Stimulated activated CD8-positive, alpha-beta memory T cell treated with anti-CD3 and anti-CD28 coated beads, Interleukin-15, amount 100 ng/mL, for 48 hours (primary cell): ENCODE results near the gene ADCY5.

Source experiments
- DNase-seq, 2 donors: peaks; one replicate each; pipeline ENCODE4 v3.0.0-alpha.2; 2020; ENCODE audit warnings: low read depth in 2 of 2

Gene ADCY5

GRCh38 chr3:123301331-123302184, 147.3 kb downstream of the ADCY5 start:
- DNase-seq, result no peak

DNA sequence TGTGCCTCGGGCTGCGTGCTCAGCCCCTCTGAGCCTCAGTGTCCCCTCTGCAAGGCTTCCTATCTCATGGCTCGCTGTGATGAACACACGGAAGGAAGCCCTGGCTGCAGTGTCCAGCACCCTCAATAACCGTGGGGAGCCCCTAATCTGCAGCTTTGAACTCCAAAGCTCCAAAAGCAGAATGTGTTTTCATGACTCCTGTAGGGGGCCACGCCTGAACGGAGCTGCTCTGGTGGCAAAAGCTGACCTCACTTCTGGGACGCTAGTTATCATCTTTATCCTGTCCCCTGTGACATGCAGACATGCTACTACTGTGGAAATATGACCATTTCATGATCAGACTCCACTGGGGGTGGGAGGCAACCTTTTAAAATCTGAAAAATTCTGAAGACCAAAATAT, 148.3 kb downstream of the ADCY5 start:
- DNase-seq, result no peak

GRCh38 chr3:123300056-123300455, 148.8 kb downstream of the ADCY5 start:
- DNase-seq, result no peak

DNA sequence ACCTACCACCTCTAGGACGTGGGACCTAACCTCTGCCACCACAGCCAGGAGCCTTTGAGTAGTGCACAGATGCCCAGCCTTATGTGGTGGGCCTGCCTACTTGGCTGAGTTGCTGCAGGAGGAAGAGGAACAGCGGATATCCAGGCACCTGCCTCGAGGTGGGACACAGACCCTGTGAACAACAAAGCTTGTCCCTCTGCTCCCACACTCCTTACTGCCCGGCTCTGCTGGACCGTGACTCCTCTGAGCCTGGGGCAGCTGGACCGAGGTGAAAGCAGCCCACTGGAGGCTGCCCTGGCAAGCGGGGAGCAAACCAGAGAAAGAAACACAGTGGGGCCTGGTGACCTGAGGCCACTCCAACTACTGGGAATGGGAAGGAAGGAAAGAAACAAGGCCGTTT, 149.3 kb downstream of the ADCY5 start:
- no peak for DNase-seq

- no peak for DNase-seq
These were observed 150.0 kb downstream of the ADCY5 start for GRCh38 chr3:123298903-123299302.

- no peak for DNase-seq
These were observed 151.3 kb downstream of the ADCY5 start for GRCh38 chr3:123297627-123297899.

GRCh38 chr3:123296836-123297626, 151.9 kb downstream of the ADCY5 start:
- DNase-seq, result no peak

DNA sequence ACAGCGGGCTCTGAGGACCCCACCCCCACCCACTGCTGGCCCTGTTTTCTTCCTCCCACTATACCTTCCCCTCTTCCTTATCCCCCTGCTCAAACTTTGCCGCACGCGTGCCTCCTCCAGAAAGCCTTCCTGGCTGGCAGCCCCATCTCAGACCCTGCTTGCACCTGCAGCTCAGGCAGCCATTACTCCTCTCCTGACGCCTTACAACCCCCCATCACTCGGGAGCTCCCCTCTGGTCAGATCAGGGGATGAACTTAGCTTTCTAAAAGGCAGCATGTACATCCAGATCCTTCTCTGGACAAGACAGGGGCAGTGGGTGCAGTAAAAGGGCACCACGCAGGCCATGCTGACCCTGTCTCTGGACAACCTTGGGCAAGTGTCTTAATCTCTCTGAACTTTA, 152.6 kb downstream of the ADCY5 start:
- no peak for DNase-seq

GRCh38 chr3:123295901-123296250, 153.0 kb downstream of the ADCY5 start:
- DNase-seq, result no peak

DNA sequence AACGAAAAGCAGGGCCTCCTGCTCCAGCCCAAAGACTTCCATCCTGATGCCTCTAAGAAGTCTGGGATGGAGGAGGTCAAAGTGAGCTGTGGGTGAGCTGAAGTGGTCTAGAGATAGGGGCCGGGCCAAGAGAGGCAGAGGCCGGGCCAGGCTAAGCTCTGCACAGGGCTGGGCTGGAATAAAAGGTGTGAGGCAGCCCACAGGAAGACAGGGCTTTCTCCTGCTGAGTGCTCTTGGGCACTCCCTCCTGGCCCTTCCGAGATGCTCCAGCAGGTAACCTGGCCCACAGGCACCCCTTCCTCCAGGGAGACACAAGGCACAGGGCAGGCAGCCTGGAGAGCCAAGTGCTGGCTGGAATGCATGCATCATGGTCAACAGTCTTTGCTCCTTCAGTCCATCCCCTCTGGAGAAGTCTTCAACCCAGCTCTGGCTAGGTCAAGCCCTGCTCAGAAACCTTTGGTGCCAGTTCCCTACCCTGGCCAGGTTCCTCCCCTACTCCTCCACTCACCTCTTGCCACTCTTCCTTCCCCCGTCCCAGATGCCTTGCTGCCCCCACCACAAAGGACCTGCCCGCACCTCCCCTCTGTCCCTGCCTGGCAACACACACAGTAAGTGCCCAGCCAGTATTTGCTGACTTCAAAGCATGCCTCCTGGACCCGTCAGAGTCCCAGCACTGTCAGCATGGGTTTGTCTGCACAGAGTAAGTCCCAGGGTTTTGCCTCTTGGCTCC, 153.6 kb downstream of the ADCY5 start:
- DNase-seq, result no peak

GRCh38 chr3:123294296-123294938, 154.5 kb downstream of the ADCY5 start:
- no peak for DNase-seq

DNA sequence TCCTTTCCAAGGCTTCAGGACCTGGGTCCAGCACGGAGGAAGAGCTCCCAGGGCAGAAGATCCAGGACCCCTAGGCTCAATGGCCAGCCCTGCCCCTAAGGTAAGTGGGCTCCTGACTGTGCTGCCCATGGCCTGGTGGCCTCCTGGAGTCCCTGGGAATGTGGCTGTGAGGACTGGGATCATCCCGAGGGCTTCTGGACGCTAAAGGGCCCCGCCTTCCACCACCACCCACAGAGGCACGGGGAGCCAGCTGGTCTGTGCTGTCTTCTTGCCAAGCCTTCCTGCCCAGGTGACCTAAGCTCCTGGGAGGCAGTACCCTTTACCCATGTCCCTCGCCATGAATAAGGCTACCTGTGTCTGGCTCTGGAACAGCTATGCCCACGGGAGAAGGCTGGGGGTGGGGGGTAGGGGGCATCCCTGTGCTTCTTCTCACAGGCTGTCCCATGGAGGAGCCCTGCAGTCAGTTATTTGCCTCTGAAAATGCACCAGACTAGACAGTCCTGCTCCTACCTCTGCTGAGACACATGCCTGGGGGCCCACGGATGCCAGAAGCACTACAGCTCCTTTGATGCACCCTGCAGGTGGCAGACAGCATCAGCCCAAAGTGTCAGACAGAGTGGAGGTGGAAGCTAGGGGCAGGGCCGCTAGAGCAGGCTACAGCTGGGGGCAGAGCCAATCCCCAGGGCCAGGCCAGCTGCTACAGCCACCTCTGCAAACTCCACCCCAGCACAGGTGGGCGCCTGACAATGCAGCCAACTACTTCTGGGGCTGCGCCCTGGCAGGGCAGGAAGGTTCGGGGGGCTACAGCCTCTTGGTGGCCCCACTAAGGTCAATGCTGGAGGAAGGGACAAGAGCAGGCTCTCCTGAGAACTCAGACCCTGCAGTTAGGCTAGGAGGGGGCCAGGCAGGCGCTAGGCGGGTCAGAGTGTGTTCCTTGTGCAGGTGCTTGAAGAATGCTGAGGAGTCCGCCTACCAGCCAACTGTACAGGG, 156.3 kb downstream of the ADCY5 start:
- DNase-seq, result no peak

- DNase-seq, result no peak
These were observed 157.5 kb downstream of the ADCY5 start for GRCh38 chr3:123291404-123291803.

GRCh38 chr3:123290962-123291361, 157.9 kb downstream of the ADCY5 start:
- DNase-seq, result no peak

DNA sequence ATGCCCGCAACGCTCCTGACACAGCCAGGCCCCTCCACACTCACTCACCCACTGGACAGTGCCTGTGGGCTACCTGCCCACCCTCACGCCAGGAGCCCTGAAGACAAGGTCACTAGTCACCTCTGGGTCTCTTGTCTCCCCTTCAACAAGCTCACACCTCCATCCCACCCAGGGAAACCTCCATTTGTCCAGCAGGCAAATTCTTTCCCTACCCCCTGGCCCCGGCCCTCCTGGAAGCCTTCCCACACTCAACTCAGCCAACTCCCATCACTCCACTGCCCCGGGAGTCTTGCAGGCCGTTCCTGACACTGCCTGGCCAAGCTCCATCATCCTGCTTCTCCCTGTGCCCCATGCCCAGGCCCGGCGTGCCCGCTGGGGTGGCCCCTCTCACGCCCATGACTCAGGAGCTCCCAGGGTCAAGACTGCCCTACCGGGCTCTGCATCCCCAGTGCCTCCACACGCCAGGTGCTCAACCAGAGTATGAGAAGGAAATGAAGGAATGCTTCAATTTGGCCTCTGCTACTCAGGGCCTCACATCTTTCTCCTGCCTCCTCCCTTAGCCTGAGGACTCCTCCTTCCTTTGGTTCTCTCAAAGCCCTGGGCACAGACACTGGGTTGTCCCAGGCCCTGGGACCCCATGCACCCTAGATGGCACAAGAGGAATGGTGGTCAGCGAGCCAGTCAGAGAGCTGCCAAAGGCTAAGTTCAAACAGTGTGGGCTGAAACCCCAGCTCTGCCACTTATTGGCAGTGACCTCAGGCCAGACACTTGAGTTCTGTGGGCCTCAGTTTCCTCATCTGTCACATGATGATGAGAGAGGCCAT, 158.6 kb downstream of the ADCY5 start:
- DNase-seq, result no peak

- DNase-seq, result no peak
These were observed 159.3 kb downstream of the ADCY5 start for GRCh38 chr3:123289391-123290106.

- DNase-seq, result no peak
These were observed 161.0 kb downstream of the ADCY5 start for GRCh38 chr3:123287962-123288302.

DNA sequence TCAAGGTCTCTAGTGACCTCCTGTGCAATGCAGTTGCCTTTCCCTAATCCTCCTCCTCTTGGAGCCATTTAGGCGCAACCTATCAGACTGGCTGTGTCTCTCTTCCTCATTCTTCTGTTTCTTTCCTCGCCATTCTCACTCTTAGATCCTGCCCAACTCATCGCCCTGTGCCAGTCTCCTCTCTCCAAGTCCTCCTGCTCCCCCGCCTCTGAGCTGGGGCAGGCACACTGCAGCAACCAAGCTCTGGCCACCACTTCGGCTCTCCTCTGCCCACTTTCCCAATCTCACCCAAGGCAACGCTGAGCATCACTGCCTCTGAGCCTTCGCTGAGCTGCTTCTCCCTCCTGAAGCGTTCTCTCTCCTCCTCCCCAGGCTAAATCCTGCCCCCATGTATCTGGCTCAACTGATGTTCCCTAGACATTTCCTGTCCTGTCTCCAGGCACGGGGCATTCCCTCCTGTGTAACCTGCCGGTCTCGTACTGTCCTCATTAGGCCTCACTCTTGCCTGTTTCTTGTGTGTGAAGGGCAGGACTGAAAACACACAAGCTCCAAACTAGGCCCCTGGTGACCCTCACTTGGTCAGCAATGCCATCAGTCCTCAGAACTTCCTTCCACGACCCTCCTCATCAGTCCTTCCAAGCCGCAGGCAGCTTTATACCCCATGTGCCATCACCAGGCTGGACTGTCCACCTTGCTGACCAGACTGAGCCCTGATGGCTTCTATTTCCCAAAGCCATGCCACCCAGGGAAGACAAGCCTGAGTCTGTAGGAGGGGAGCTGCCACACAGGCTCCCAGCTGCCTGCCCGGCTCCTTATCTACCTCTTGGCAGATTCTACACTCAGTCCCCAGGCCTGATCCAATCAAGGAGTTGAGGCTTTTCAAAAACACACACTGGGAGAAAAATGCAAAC, 161.6 kb downstream of the ADCY5 start:
- DNase-seq, result no peak
